Sigmoid colon (tissue), 7 donors: ENCODE data around the gene VMP1. TPM values are rescaled to one million over a fixed set of nuclear protein-coding genes. Genes with fewer than 3 reads are reported as not detected.

Source experiments
- DNase-seq: peaks from one replicate; pipeline ENCODE4 v3.0.0-alpha.2; 2019
- H3K27ac ChIP-seq, 4 donors: fragments of 200-600 bp; sonication (generic); one replicate each; pipeline ENCODE4 v1.5.1; 2016 to 2019; ENCODE audit warnings: mild to moderate bottlenecking in 1 of 4
- H3K27me3 ChIP-seq, 3 donors: fragments of 200-600 bp; sonication (generic); one replicate each; pipeline ENCODE4 v1.5.1; 2019; ENCODE audit warnings: mild to moderate bottlenecking in 1 of 3
- H3K36me3 ChIP-seq, 4 donors: fragments of 200-600 bp; sonication (generic); one replicate each; pipeline ENCODE4 v1.5.1; 2016 to 2019
- H3K4me1 ChIP-seq, 4 donors: fragments of 200-600 bp; sonication (generic); one replicate each; pipeline ENCODE4 v1.5.1; 2017 to 2019
- H3K4me3 ChIP-seq, 4 donors: fragments of 200-600 bp; sonication (generic); one replicate each; pipeline ENCODE4 v1.5.1; 2017 to 2019; ENCODE audit warnings: mild to moderate bottlenecking in 2 of 4, moderate library complexity in 1 of 4
- H3K9me3 ChIP-seq, 4 donors: fragments of 200-600 bp in 3 of 4; sonication (generic) in 3 of 4; one replicate each; pipeline versions ENCODE4 v1.5.1 to v1.6.1; 2013 to 2019
- EP300 ChIP-seq, 4 donors: sonication (generic); formaldehyde crosslinking; IDR thresholded peaks; one replicate each; pipeline ENCODE4 v1.6.1; 2017; ENCODE audit warnings: antibody characterized with exemption in 4 of 4
- POLR2A ChIP-seq, 2 donors: fragments of 450-650 bp; IDR thresholded peaks; one replicate each; pipeline ENCODE4 v1.6.1; 2016; ENCODE audit warnings: antibody characterized with exemption in 2 of 2, mild to moderate bottlenecking in 2 of 2, moderate library complexity in 2 of 2
- POLR2AphosphoS5 ChIP-seq, 4 donors: sonication (generic); formaldehyde crosslinking; IDR thresholded peaks; one replicate each; pipeline ENCODE4 v1.6.1; 2017; ENCODE audit warnings: antibody characterized with exemption in 4 of 4
- WGBS, 2 donors: extraction: QIAGEN DNeasy Blood & Tissue Kit; methylation state at CpG; one replicate each; pipeline ENCODE4 v1.1.7; 2013; 5-methylcytosine and 5-hydroxymethylcytosine counted together
- intact Hi-C: fragments of 100-400 bp; cut with DNase I; formaldehyde crosslinking; loops from one replicate; pipeline ENCODE4 v1.15.1; 2023
- polyA plus RNA-seq, 3 donors: library from polyadenylated mRNA; stranded (reverse); fragments of 200-250 nt; gene quantifications; one replicate each; pipeline ENCODE4 v1.2.3, GENCODE V29; 2013
- total RNA-seq, 4 donors: library from RNA; depleted of rRNA; stranded (reverse); fragments of >200 nt; gene quantifications; one replicate each; pipeline ENCODE4 v1.1.0, GENCODE V29; 2016
- TF ChIP-seq, protein P1 (sequence below), 4 experiments: fragments of 450-650 bp in 3 of 4; fragments of 200-600 bp in 1 of 4; IDR thresholded peaks; one replicate each; pipeline ENCODE4 v1.5.1; 2016 to 2019; ENCODE audit warnings: antibody characterized with exemption in 4 of 4, mild to moderate bottlenecking in 3 of 4, moderate library complexity in 2 of 4
- donor health status: healthy with polysubstance abuse.
- donor health status: Bipolar disorder and iron deficiency.
- donor health status: healthy.

The VMP1 gene
- total and polyA plus RNA-seq, 7 donors: 26.1 to 247 (median 132) TPM

DNA sequence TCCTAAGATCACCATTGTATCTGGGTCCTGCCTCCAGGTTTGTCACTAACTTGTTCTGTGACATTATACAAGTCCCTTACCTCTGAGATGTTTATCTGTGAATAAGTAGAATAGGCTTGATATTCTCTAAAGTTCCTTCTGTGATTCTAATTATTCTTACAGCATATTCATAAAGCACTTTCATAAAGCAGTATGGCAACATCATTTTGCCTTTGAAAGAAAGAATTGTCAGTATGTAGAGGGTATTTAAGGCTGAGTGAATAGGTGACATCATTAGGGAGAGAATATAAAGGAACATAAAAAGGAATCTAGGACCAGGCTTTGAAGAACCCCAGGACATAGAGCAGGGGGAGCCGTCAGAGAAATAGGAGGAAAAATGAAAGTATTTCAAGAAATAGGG is 15.6 kb downstream of the VMP1 start:
- WGBS, 2 donors: 14 to 59% methylated on average over 1 of the region's 1 CpG
- no peak for DNase-seq
- Histone ChIP-seq H3K27ac (peak overlapping the region in 2 of 4 donors; percentile 15 to 51), H3K36me3 (no peaks in the 10 kb centered on the region), H3K4me3 (no peak overlapping the region), H3K4me1 (peaks cover 0 to 15% (median 12%) of the 10 kb centered on the region in 4 donors), H3K27me3 (no peaks in the 10 kb centered on the region), H3K9me3 (no peaks in the 10 kb centered on the region)
- no peak for TF ChIP-seq EP300 (IDR thresholded peaks at IDR 0.05)
- TF ChIP-seq POLR2AphosphoS5 (IDR thresholded peaks at IDR 0.05): no peak
- TF ChIP-seq, protein P1, sequence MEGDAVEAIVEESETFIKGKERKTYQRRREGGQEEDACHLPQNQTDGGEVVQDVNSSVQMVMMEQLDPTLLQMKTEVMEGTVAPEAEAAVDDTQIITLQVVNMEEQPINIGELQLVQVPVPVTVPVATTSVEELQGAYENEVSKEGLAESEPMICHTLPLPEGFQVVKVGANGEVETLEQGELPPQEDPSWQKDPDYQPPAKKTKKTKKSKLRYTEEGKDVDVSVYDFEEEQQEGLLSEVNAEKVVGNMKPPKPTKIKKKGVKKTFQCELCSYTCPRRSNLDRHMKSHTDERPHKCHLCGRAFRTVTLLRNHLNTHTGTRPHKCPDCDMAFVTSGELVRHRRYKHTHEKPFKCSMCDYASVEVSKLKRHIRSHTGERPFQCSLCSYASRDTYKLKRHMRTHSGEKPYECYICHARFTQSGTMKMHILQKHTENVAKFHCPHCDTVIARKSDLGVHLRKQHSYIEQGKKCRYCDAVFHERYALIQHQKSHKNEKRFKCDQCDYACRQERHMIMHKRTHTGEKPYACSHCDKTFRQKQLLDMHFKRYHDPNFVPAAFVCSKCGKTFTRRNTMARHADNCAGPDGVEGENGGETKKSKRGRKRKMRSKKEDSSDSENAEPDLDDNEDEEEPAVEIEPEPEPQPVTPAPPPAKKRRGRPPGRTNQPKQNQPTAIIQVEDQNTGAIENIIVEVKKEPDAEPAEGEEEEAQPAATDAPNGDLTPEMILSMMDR (IDR thresholded peaks at IDR 0.05): no peak
- TF ChIP-seq POLR2A (IDR thresholded peaks at IDR 0.05): no peak
- intact Hi-C loops: no loop called here

GRCh38 chr17:59723607-59724006 is 16.2 kb downstream of the VMP1 start:
- H3K27me3 ChIP-seq: no peaks in the 10 kb centered on the region
- no peak for DNase-seq
- intact Hi-C loops: no loop called here
- peaks cover 0 to 15% (median 13%) of the 10 kb centered on the region in 4 donors for H3K4me1 ChIP-seq
- TF ChIP-seq, protein P1 (IDR thresholded peaks at IDR 0.05): no peak
- TF ChIP-seq POLR2A (IDR thresholded peaks at IDR 0.05): no peak
- TF ChIP-seq EP300 (IDR thresholded peaks at IDR 0.05): no peak
- TF ChIP-seq POLR2AphosphoS5 (IDR thresholded peaks at IDR 0.05): no peak
- no peak overlapping the region for H3K4me3 ChIP-seq
- WGBS, 2 donors: 11 to 60% methylated on average over 1 of the region's 1 CpG
- no peaks in the 10 kb centered on the region for H3K36me3 ChIP-seq
- H3K9me3 ChIP-seq: no peaks in the 10 kb centered on the region
- H3K27ac ChIP-seq: peak overlapping the region; percentile 1 to 51 (median 28)

- WGBS, 2 donors: 55 to 66% methylated on average over 2 of the region's 2 CpGs
- no peaks in the 10 kb centered on the region for H3K27me3 ChIP-seq
These were observed 18.2 kb downstream of the VMP1 start for GRCh38 chr17:59725691-59726090.

DNA sequence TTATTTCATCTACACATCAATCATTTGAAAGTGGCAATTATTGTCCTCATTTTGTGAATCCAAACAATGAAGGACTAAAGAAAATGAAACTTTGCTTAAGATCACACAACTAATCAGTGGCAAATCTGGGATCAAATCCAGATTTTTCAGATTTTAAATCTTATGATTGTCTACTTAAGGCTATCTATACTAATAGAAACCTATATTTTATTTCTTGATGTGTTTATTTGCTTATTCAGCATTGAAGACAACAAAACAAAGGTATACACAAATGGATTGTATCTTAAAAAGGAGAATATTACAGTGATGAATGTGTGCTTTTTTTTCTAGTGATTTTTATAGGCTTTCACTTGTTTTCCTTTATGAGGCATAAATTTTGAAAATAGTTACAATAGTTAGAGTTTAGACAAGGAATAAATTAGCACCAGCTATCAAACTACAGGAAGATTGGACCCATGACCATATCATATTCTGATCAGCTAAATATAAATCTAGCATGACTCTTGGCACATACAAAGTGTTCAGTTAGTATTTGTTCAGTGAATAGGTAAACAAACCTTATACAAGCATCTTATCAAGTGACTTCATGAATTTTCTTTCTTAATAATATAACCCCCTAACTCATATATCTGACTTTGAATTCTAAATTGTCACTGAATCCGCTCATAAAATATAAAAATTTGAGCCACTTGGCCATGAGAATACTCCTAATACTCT is 20.5 kb downstream of the VMP1 start:
- Histone ChIP-seq H3K27ac (no peak overlapping the region), H3K4me1 (peaks cover 0 to 43% (median 15%) of the 10 kb centered on the region in 4 donors), H3K36me3 (no peaks in the 10 kb centered on the region), H3K4me3 (no peak overlapping the region), H3K27me3 (no peaks in the 10 kb centered on the region), H3K9me3 (no peaks in the 10 kb centered on the region)
- intact Hi-C loops: no loop called here
- 99% methylated on average over 1 of the region's 1 CpG for WGBS, 2 donors
- TF ChIP-seq POLR2A (IDR thresholded peaks at IDR 0.05): no peak
- DNase-seq: no peak

More at GRCh38 chr17:59725691-59726090, 18.2 kb downstream of the VMP1 start:
- no peak overlapping the region for H3K4me3 ChIP-seq
- intact Hi-C loops: no loop called here
- H3K27ac ChIP-seq: peak overlapping the region; percentile 41 to 68 (median 46)
- DNase-seq: no peak
- no peaks in the 10 kb centered on the region for H3K9me3 ChIP-seq
- H3K36me3 ChIP-seq: no peaks in the 10 kb centered on the region
- peaks cover 0 to 32% (median 15%) of the 10 kb centered on the region in 4 donors for H3K4me1 ChIP-seq
- TF ChIP-seq POLR2A (IDR thresholded peaks at IDR 0.05) (no peak), POLR2AphosphoS5 (IDR thresholded peaks at IDR 0.05) (peak; percentile 42 to 61 (median 49)), EP300 (IDR thresholded peaks at IDR 0.05) (peak in 2 of 4 donors; percentile 45 to 79)
- TF ChIP-seq, protein P1 (IDR thresholded peaks at IDR 0.05): no peak

GRCh38 chr17:59730268-59730834 is 22.9 kb downstream of the VMP1 start:
- WGBS, 2 donors: 94 to 95% methylated on average over 1 of the region's 1 CpG
- TF ChIP-seq EP300 (IDR thresholded peaks at IDR 0.05) (no peak), POLR2A (IDR thresholded peaks at IDR 0.05) (no peak), POLR2AphosphoS5 (IDR thresholded peaks at IDR 0.05) (no peak)
- TF ChIP-seq, protein P1 (IDR thresholded peaks at IDR 0.05): no peak
- Histone ChIP-seq H3K4me1 (peaks cover 0 to 39% (median 5%) of the 10 kb centered on the region in 4 donors), H3K4me3 (no peak overlapping the region), H3K36me3 (peaks cover 0 to 4% (median 0%) of the 10 kb centered on the region in 4 donors), H3K9me3 (no peaks in the 10 kb centered on the region), H3K27me3 (no peaks in the 10 kb centered on the region), H3K27ac (no peak overlapping the region)
- DNase-seq: no peak
- intact Hi-C loops: no loop called here
